K562 (cell line): Measurements from ENCODE around the gene MRGPRD. TPM values are rescaled to one million over a fixed set of nuclear protein-coding genes. Genes with fewer than 3 reads are reported as not detected.
A peak's percentile ranks its signal among the peaks of the same experiment; 100 is the strongest.

ENCODE experiments used
- ATAC-seq: fragments of 200-7000 bp; cut with Tn5 transposase; 3 replicates; pipeline ENCODE4 v1.9.1; 2020; ENCODE audit warnings: moderate library complexity
- BruUV-seq: library from RNA; stranded (reverse); fragments of 400-500 nt; replicated peaks from 2 replicates; lab custom pipeline; 2021; lab: Mats Ljungman, UMichigan
- CTCF ChIA-PET: fragments of 300-600 bp; formaldehyde crosslinking; extraction: SDS; loops from one replicate; lab custom pipeline; 2021; ENCODE audit warnings: low intra/inter-chr PET ratio; lab: Yijun Ruan, JAX
- POLR2A ChIA-PET: fragments of 300-600, 350-650 bp; sonication (Branson Sonifier 250); formaldehyde crosslinking; extraction: SDS; loops from one replicate; lab custom pipeline; 2021; ENCODE audit warnings: antibody characterized with exemption, inconsistent platforms; lab: Yijun Ruan, JAX
- DNase-seq, 4 experiments: peaks; one replicate each; pipeline versions ENCODE4 v3.0.0 to v3.0.0-alpha.2; 2011 to 2018; ENCODE audit warnings: low spot score in 3 of 4, mixed read lengths in 3 of 4; ENCODE audit errors: extremely low read depth in 1 of 4
- FAIRE-seq: peaks from 2 replicates; lab custom pipeline; 2011; peaks lifted over from hg19 to GRCh38; lab: Jason Lieb, UNC
- H2AFZ ChIP-seq: 2 replicates; pipeline ENCODE4 v1.6.0; 2011; ENCODE audit warnings: low read depth, low read length, control low read depth, inconsistent platforms
- H3K27ac ChIP-seq: fragments of 200-600 bp; 3 replicates; pipeline ENCODE4 v1.8.0; 2011; ENCODE audit warnings: low read depth, mild to moderate bottlenecking, control low read depth, inconsistent platforms, low read length, moderate library complexity, mixed read lengths; ENCODE audit errors: extremely low read depth
- H3K27me3 ChIP-seq, 2 experiments: fragments of 300-600 bp in 1 of 2; 2 replicates in 1 of 2; 3 replicates in 1 of 2; pipeline versions ENCODE4 v1.6.0 to v1.8.0; 2011; ENCODE audit warnings: inconsistent platforms in 2 of 2, low read length in 2 of 2, mild to moderate bottlenecking in 1 of 2, mixed read lengths in 1 of 2, moderate library complexity in 1 of 2; ENCODE audit not compliant: control insufficient read depth in 2 of 2, insufficient read depth in 2 of 2
- H3K36me3 ChIP-seq: fragments of 300-600 bp; 3 replicates; pipeline ENCODE4 v1.8.0; 2011; ENCODE audit warnings: mild to moderate bottlenecking, low read length, inconsistent platforms; ENCODE audit not compliant: control insufficient read depth, insufficient read depth
- H3K4me1 ChIP-seq, 2 experiments: fragments of 200-600 bp in 1 of 2; replicated peaks in 1 of 2; 2 replicates in 1 of 2; 3 replicates in 1 of 2; pipeline versions ENCODE4 v1.5.1 to v1.8.0; 2011; ENCODE audit warnings: inconsistent platforms in 2 of 2, low read length in 2 of 2, mild to moderate bottlenecking in 1 of 2, mixed read lengths in 1 of 2, moderate library complexity in 1 of 2; ENCODE audit not compliant: control insufficient read depth in 2 of 2, insufficient read depth in 2 of 2
- H3K4me2 ChIP-seq: 2 replicates; pipeline ENCODE4 v1.6.1; 2011; ENCODE audit warnings: low read length, control low read depth, inconsistent platforms, mixed read lengths; ENCODE audit not compliant: insufficient read depth
- H3K4me3 ChIP-seq: fragments of 200-600 bp; sonication (generic), shearing (Covaris generic); 2 replicates; pipeline ENCODE4 v1.5.1; 2016; ENCODE audit warnings: control low read depth, inconsistent platforms
- H3K79me2 ChIP-seq: fragments of 200-600 bp; 3 replicates; pipeline ENCODE4 v1.8.0; 2011; ENCODE audit warnings: low read length, inconsistent platforms; ENCODE audit not compliant: control insufficient read depth, insufficient read depth
- H3K9ac ChIP-seq, 2 experiments: 2 replicates each; pipeline versions ENCODE4 v1.6.0 to v1.6.1; 2011; ENCODE audit warnings: low read depth in 2 of 2, low read length in 2 of 2, control low read depth in 1 of 2, inconsistent platforms in 1 of 2, mild to moderate bottlenecking in 1 of 2, mixed read lengths in 1 of 2; ENCODE audit not compliant: insufficient read depth in 1 of 2
- H3K9me1 ChIP-seq: one replicate; pipeline ENCODE4 v1.6.0; 2011; ENCODE audit warnings: inconsistent platforms, mild to moderate bottlenecking, low read length, moderate library complexity; ENCODE audit not compliant: control insufficient read depth, insufficient read depth
- H3K9me3 ChIP-seq: replicated peaks from 2 replicates; pipeline ENCODE4 v1.5.1; 2011; ENCODE audit warnings: low read depth, low read length, inconsistent platforms; ENCODE audit not compliant: control insufficient read depth, insufficient read depth
- H4K20me1 ChIP-seq: replicated peaks from 2 replicates; pipeline ENCODE4 v1.6.1; 2011; ENCODE audit warnings: low read length, inconsistent platforms, mixed read lengths; ENCODE audit not compliant: control insufficient read depth, insufficient read depth
- FOSL1 ChIP-seq: fragments of 200-800 bp; sonication (Bioruptor generic); conservative IDR thresholded peaks from 2 replicates; pipeline ENCODE4 v1.6.1; 2016; ENCODE audit warnings: missing genetic modification characterization, missing compliant biosample characterization
- NR0B1 ChIP-seq: fragments of 450-650 bp; IDR thresholded peaks from one replicate; pipeline ENCODE4 v1.6.1; 2018; ENCODE audit warnings: mild to moderate bottlenecking, moderate library complexity; ENCODE audit not compliant: partially characterized antibody
- NRF1 ChIP-seq, 2 experiments: fragments of 450-650 bp; IDR thresholded peaks in 1 of 2; conservative IDR thresholded peaks in 1 of 2; 2 replicates each; pipeline ENCODE4 v1.6.1; 2014; ENCODE audit warnings: mild to moderate bottlenecking in 2 of 2
- SP1 ChIP-seq: sonication (generic); formaldehyde crosslinking; IDR thresholded peaks from 2 replicates; pipeline ENCODE4 v1.8.1; 2022; ENCODE audit warnings: mild to moderate bottlenecking, missing genetic modification reagents
- ZC3H4 ChIP-seq: sonication (generic); formaldehyde crosslinking; IDR thresholded peaks from 2 replicates; pipeline ENCODE4 v1.9.0; 2021; ENCODE audit warnings: missing genetic modification reagents, borderline replicate concordance
- ZNF41 ChIP-seq: fragments of 250-450 bp; sonication (Bioruptor Pico); conservative IDR thresholded peaks from 2 replicates; pipeline ENCODE4 v1.4.0; 2020; ENCODE audit warnings: mild to moderate bottlenecking
- WGBS: fragments of 100-300 bp; shearing (Covaris generic); methylation state at CpG from one replicate; pipeline ENCODE4 v1.1.6; 2016; ENCODE audit warnings: low coverage, mixed read lengths; ENCODE audit not compliant: insufficient coverage; ENCODE audit errors: missing lambda C conversion rate; 5-methylcytosine and 5-hydroxymethylcytosine counted together
- in situ Hi-C: fragments of 300-500 bp; cut with MboI; formaldehyde crosslinking; loops from 4 replicates; pipeline ENCODE4 v1.15.0; 2018; ENCODE audit warnings: inconsistent platforms, mixed read lengths
- intact Hi-C: fragments of 100-400 bp; cut with micrococcal nuclease; formaldehyde crosslinking; loops from 2 replicates; pipeline ENCODE4 v1.14.2; 2022
- polyA plus RNA-seq, 8 experiments: library from polyadenylated mRNA; depleted of rRNA in 4 of 8; stranded (reverse) in 5 of 8; unstranded in 3 of 8; fragments of >200 nt; fragmentation: Nextera tagmentation in 2 of 8; fragmentation: Illumina TruSeq in 1 of 8; extraction: Ambion mirVana in 2 of 8; extraction: Trizol in 1 of 8; gene quantifications; 2 replicates each; pipeline versions ENCODE4 v1.2.1 to v1.2.3, GENCODE V29; 2011 to 2014; ENCODE audit warnings: inconsistent platforms in 1 of 8, missing spikeins in 1 of 8
- total RNA-seq, 7 experiments: library from RNA; depleted of rRNA in 6 of 7; stranded (reverse); fragments of >200 nt in 6 of 7; fragmentation: Illumina TruSeq in 2 of 7; extraction: Trizol in 2 of 7; gene quantifications; 2 replicates each; pipeline versions ENCODE4 v1.2.1 to v1.2.3, GENCODE V29; 2011 to 2021; ENCODE audit warnings: low replicate concordance in 1 of 7

MRGPRD gene
- total and polyA plus RNA-seq, 9 of the 15 experiments (the other 6 are each of a cell fraction or from before 2014, with no cell fraction given): not detected

- ChIA-PET CTCF (no interaction called here), POLR2A (interaction anchor here (0.9 kb wide), 1 partner anchor 9 kb away, joined by 4 read pairs; no protein-coding TSS in a partner anchor)
- ATAC-seq (no peak), DNase-seq (no peak), FAIRE-seq (no peak)
- TF ChIP-seq NRF1 (conservative IDR thresholded peaks at IDR 0.05 in 1 of 2, IDR thresholded peaks at IDR 0.05 in 1 of 2) (0 out of 4 replicates have a peak, but pooled peaks of 1 of the 2 experiments have one; percentile 18), FOSL1 (tag) (no peak)
- intact Hi-C loops (no loop called here), in situ Hi-C loops (no loop called here)
- Histone ChIP-seq H3K4me2 (no peak overlapping the region), H3K36me3 (no peaks in the 10 kb centered on the region), H3K9me1 (no peaks in the 10 kb centered on the region), H3K4me3 (no peak overlapping the region), H3K79me2 (no peaks in the 10 kb centered on the region), H4K20me1 (no peaks in the 10 kb centered on the region; the same call in none of the 2 replicates), H3K9ac (no peak overlapping the region), H3K9me3 (no peaks in the 10 kb centered on the region), H2AFZ (no peak overlapping the region), H3K4me1 (peaks cover 8 to 23% of the 10 kb centered on the region in 2 experiments; a peak in 4 of 5 replicates), H3K27me3 (peaks cover 25 to 63% of the 10 kb centered on the region in 2 experiments; a peak in 4 of 5 replicates), H3K27ac (no peak overlapping the region)
- WGBS: 28% methylated on average over 29 of the region's 31 CpGs
- no TSS peak for BruUV-seq
Measured at GRCh38 chr11:68959465-68960293, 21.1 kb downstream of the MRGPRD start.

GRCh38 chr11:68958211-68958610 lies 22.6 kb downstream of the MRGPRD start:
- H3K27ac ChIP-seq: no peak overlapping the region
- in situ Hi-C loops (no loop called here), intact Hi-C loops (no loop called here)
- no TSS peak for BruUV-seq
- DNase-seq (no peak), ATAC-seq (no peak), FAIRE-seq (no peak)
- WGBS: 6% methylated on average over 9 of the region's 9 CpGs
- no peak overlapping the region for H3K4me2 ChIP-seq
- H3K27me3 ChIP-seq: peaks cover 19 to 51% of the 10 kb centered on the region in 2 experiments; a peak in 4 of 5 replicates
- no peaks in the 10 kb centered on the region for H3K79me2 ChIP-seq
- no peaks in the 10 kb centered on the region; the same call in none of the 2 replicates for H4K20me1 ChIP-seq
- H3K36me3 ChIP-seq: no peaks in the 10 kb centered on the region
- no peaks in the 10 kb centered on the region for H3K9me3 ChIP-seq
- ChIA-PET CTCF (no interaction called here), POLR2A (interaction anchor here (0.7 kb wide), 1 partner anchor 17 kb away, joined by 3 read pairs; no protein-coding TSS in a partner anchor)
- no peaks in the 10 kb centered on the region for H3K9me1 ChIP-seq
- no peak overlapping the region for H3K9ac ChIP-seq
- H3K4me3 ChIP-seq: no peak overlapping the region
- no peak overlapping the region for H2AFZ ChIP-seq
- peaks cover 8 to 23% of the 10 kb centered on the region in 2 experiments; a peak in 4 of 5 replicates for H3K4me1 ChIP-seq
- TF ChIP-seq ZC3H4 (CRISPR knock-in tag) (no peak), NR0B1 (no peak), ZNF41 (CRISPR knock-in tag) (no peak), SP1 (no peak)
